H1 (cell line): ENCODE measurements around the gene ATP5F1E.

ENCODE experiments used
- EZH2 ChIP-seq: fragments of 200-600 bp; sonication (generic); IDR thresholded peaks from 2 replicates; pipeline ENCODE4 v1.7.1; 2012; ENCODE audit warnings: low read depth, mild to moderate bottlenecking, moderate library complexity, low read length, inconsistent platforms; ENCODE audit not compliant: severe bottlenecking
- POU5F1 ChIP-seq: IDR thresholded peaks from 2 replicates; pipeline ENCODE4 v1.6.1; 2011; ENCODE audit warnings: low read depth, mild to moderate bottlenecking, low read length, moderate library complexity
- TAF1 ChIP-seq: IDR thresholded peaks from 2 replicates; pipeline ENCODE4 v1.6.1; 2011; ENCODE audit warnings: mild to moderate bottlenecking, low read depth, low read length
- TF ChIP-seq, protein P1 (sequence below), 3 experiments: IDR thresholded peaks; 1 replicate in 2 of 3; 2 replicates in 1 of 3; pipeline versions ENCODE4 v1.5.1 to v1.6.1; 2011; ENCODE audit warnings: low read length in 3 of 3, mild to moderate bottlenecking in 3 of 3, inconsistent platforms in 2 of 3, low read depth in 1 of 3, moderate library complexity in 1 of 3; ENCODE audit not compliant: insufficient read depth in 1 of 3; ENCODE audit errors: control extremely low read depth in 1 of 3
- TF ChIP-seq, protein P2 (sequence below): IDR thresholded peaks from 2 replicates; pipeline ENCODE4 v1.6.1; 2012; ENCODE audit warnings: inconsistent platforms

DNA sequence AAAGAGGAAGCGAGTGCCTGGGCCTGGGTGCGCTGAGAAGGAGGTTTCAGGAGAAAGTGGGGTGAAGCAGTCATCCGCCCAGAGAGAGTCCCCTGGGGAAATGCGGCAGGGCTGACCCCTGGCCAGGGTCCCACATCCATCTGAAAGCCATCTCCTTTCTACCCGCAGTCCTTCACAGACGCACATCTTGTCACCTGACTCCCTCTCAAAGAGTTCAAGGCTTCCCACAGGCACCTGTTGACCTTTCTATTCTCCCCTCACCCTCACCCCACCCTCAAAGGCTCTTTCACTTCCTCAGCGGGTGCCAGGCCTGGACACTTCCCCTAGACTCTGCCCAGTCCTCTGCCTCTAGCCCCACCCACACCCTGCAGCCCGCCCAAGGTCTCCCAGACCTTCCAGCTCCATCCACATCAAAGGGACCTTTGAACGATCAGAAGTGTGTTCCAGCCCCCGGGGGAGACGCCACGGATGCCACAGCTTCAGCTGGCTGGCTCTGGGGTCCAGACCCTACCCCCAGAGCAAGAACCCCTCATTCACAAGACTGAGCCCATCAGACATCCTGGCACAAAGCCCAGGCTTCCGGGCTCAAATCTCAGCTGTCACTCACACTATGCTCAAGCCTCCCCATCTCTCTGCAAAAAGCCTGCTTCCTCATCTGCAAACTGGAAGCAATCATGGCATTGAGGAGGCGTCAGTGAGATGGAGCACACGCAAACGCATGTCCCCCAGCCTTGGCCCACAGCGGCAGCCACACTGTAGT is 27.2 kb downstream of the ATP5F1E start:
- TF ChIP-seq TAF1 = no peak
- TF ChIP-seq EZH2 = no peak
- no peak for TF ChIP-seq POU5F1
- TF ChIP-seq, protein P1, sequence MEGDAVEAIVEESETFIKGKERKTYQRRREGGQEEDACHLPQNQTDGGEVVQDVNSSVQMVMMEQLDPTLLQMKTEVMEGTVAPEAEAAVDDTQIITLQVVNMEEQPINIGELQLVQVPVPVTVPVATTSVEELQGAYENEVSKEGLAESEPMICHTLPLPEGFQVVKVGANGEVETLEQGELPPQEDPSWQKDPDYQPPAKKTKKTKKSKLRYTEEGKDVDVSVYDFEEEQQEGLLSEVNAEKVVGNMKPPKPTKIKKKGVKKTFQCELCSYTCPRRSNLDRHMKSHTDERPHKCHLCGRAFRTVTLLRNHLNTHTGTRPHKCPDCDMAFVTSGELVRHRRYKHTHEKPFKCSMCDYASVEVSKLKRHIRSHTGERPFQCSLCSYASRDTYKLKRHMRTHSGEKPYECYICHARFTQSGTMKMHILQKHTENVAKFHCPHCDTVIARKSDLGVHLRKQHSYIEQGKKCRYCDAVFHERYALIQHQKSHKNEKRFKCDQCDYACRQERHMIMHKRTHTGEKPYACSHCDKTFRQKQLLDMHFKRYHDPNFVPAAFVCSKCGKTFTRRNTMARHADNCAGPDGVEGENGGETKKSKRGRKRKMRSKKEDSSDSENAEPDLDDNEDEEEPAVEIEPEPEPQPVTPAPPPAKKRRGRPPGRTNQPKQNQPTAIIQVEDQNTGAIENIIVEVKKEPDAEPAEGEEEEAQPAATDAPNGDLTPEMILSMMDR (IDR thresholded peaks at IDR 0.05; ENCODE audit: control extremely low read depth in 1 of 3, insufficient read depth in 1 of 3, low read depth in 1 of 3, low read length in 3 of 3) = no peak
- TF ChIP-seq, protein P2, sequence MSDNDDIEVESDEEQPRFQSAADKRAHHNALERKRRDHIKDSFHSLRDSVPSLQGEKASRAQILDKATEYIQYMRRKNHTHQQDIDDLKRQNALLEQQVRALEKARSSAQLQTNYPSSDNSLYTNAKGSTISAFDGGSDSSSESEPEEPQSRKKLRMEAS = no peak
